Measurements from ENCODE around the gene KRTDAP. TPM values are rescaled to one million over a fixed set of nuclear protein-coding genes. Genes with fewer than 3 reads are reported as not detected.

KRTDAP gene
- total RNA-seq, 1 donor from 2014 or later, result not detected

DNA sequence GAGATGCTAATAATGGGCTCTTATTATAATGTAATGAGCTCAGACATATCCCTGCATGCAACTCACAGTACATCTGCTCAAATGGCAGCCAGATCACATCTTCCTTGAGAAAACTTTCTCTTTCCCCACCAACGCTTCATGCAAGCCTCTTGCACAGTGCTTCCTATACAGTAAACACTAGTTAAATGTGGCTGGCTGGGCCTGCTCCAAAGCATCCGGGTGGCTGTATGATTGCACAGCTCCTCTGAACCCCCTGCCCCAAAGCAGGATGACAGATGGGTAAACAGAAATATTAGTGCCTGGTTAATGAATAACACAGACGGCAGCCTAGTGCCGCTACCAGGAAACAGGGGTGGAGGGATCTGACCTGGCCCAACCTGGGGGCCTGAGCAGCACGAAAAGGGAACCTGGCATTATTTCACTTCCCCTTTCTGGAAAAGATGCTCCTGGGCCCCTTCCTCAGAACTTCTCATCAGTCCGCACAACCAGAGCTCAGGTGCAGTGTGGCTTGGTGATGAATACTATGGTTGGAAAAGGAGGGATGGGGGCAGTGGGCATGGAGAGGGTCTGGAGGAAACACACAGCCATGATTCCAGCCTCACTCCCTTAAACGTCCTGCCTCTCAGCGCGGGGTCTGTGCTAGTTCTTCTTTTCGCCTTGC lies 31.4 kb downstream of the KRTDAP start:
- H3K9me3 Mint-ChIP-seq (ENCODE audit: unreplicated experiment), result no peaks in the 10 kb centered on the region
- peaks cover 8% of the 10 kb centered on the region for H3K27me3 Mint-ChIP-seq (ENCODE audit: unreplicated experiment)
- TF ChIP-seq, protein P1, sequence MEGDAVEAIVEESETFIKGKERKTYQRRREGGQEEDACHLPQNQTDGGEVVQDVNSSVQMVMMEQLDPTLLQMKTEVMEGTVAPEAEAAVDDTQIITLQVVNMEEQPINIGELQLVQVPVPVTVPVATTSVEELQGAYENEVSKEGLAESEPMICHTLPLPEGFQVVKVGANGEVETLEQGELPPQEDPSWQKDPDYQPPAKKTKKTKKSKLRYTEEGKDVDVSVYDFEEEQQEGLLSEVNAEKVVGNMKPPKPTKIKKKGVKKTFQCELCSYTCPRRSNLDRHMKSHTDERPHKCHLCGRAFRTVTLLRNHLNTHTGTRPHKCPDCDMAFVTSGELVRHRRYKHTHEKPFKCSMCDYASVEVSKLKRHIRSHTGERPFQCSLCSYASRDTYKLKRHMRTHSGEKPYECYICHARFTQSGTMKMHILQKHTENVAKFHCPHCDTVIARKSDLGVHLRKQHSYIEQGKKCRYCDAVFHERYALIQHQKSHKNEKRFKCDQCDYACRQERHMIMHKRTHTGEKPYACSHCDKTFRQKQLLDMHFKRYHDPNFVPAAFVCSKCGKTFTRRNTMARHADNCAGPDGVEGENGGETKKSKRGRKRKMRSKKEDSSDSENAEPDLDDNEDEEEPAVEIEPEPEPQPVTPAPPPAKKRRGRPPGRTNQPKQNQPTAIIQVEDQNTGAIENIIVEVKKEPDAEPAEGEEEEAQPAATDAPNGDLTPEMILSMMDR (IDR thresholded peaks at IDR 0.05), result no peak
- no peak for DNase-seq (ENCODE audit: extremely low spot score, unreplicated experiment)
- H3K36me3 Mint-ChIP-seq (ENCODE audit: unreplicated experiment), result no peaks in the 10 kb centered on the region
- no peak overlapping the region for H3K4me3 Mint-ChIP-seq (ENCODE audit: unreplicated experiment)
- no peak overlapping the region for H3K27ac Mint-ChIP-seq (ENCODE audit: unreplicated experiment)
- H3K4me1 Mint-ChIP-seq (ENCODE audit: unreplicated experiment), result no peaks in the 10 kb centered on the region

DNA sequence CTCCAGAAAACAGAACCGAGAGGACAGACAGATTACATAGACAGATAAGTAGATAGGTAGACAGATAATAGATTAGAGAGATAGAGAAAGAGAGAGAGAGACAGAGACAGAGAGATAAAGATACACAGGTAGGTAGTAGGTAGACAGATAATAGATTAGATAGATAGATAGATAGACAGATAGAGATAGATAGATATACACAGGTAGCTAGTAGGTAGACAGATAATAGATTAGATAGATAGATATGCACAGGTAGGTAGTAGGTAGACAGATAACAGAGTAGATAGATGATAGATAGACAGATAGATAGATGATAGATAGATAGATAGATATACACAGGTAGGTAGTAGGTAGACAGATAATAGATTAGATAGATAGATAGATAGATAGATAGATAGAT lies 32.1 kb downstream of the KRTDAP start:
- Mint-ChIP-seq H3K9me3 (ENCODE audit: unreplicated experiment) (no peaks in the 10 kb centered on the region), H3K4me3 (ENCODE audit: unreplicated experiment) (no peak overlapping the region), H3K36me3 (ENCODE audit: unreplicated experiment) (no peaks in the 10 kb centered on the region), H3K27me3 (ENCODE audit: unreplicated experiment) (peaks cover 8% of the 10 kb centered on the region), H3K27ac (ENCODE audit: unreplicated experiment) (no peak overlapping the region), H3K4me1 (ENCODE audit: unreplicated experiment) (no peaks in the 10 kb centered on the region)
- no peak for DNase-seq (ENCODE audit: extremely low spot score, unreplicated experiment)
- TF ChIP-seq, protein P1 (IDR thresholded peaks at IDR 0.05), result no peak

DNA sequence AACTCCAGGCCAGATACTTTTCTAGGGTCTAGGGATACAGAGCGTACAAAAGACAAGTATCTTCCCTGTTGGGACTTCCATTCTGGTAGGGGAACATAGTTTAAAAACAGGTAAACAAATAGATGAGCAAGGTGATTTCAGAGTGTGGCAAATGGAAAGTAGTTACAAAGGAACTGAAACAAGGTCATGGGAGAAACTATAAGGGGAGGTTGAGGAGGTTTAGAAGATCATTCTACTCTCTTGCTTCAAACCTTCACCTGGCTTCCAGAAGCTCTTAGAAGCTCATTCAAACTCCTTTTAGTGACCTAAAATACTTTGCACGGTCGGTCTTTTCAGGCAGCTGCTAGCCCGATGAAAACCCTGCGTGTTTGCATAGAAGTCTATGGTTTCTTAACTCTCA lies 33.1 kb downstream of the KRTDAP start:
- no peak for DNase-seq (ENCODE audit: extremely low spot score, unreplicated experiment)
- no peaks in the 10 kb centered on the region for H3K36me3 Mint-ChIP-seq (ENCODE audit: unreplicated experiment)
- no peaks in the 10 kb centered on the region for H3K9me3 Mint-ChIP-seq (ENCODE audit: unreplicated experiment)
- H3K4me3 Mint-ChIP-seq (ENCODE audit: unreplicated experiment), result no peak overlapping the region
- peaks cover 6% of the 10 kb centered on the region for H3K27me3 Mint-ChIP-seq (ENCODE audit: unreplicated experiment)
- no peak overlapping the region for H3K27ac Mint-ChIP-seq (ENCODE audit: unreplicated experiment)
- H3K4me1 Mint-ChIP-seq (ENCODE audit: unreplicated experiment), result no peaks in the 10 kb centered on the region
- TF ChIP-seq, protein P1 (IDR thresholded peaks at IDR 0.05), result no peak

DNA sequence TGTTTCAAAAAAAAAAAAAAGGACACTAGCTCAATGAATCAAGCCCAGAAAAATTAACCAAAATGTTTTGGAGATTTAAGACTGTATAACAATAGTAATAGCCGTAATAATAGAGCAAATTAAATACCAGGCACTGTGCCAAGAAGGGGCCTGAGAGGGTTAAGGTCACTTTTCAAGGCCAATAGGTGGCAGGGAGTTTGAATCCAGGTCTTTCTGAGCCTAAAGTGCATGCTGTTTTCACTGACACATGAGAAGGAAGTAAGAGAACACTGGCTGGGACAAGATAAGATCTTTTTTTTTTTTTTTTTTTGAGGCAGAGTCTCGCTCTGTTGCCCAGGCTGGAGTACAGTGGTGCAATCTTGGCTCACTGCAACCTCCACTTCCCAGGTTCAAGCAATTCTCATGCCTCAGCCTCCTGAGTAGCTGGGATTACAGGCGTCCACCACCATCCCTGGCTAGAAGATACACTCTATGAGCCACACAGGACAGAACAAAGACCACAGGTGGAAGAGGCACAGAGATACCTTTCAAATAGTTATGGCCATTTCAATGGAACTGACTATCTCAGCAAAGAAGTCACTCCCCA lies 34.6 kb downstream of the KRTDAP start:
- no peak for DNase-seq (ENCODE audit: extremely low spot score, unreplicated experiment)
- Mint-ChIP-seq H3K27me3 (ENCODE audit: unreplicated experiment) (peaks cover 6% of the 10 kb centered on the region), H3K36me3 (ENCODE audit: unreplicated experiment) (no peaks in the 10 kb centered on the region), H3K4me3 (ENCODE audit: unreplicated experiment) (no peak overlapping the region), H3K9me3 (ENCODE audit: unreplicated experiment) (no peaks in the 10 kb centered on the region), H3K4me1 (ENCODE audit: unreplicated experiment) (no peaks in the 10 kb centered on the region), H3K27ac (ENCODE audit: unreplicated experiment) (no peak overlapping the region)
- TF ChIP-seq, protein P1 (IDR thresholded peaks at IDR 0.05), result no peak

DNA sequence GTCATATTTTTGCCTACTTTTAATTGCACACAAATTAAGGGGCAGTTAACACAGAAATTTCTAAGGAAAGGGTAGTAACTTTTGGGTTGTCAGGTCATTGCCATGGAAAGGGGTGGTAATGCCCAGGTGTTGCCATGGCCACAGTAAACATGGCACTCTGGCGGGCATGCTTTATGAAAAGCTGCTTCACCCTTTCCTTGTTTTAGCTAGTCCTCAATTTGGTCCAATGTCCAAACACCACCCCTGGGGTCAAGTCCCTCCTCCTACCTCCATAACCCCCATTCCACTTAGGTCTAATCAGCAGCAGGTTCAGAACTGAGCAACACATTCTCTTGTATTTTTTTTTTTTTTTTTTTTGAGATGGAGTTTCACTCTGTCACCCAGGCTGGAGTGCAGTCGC lies 35.6 kb downstream of the KRTDAP start:
- Mint-ChIP-seq H3K9me3 (ENCODE audit: unreplicated experiment) (no peaks in the 10 kb centered on the region), H3K36me3 (ENCODE audit: unreplicated experiment) (no peaks in the 10 kb centered on the region), H3K4me1 (ENCODE audit: unreplicated experiment) (no peaks in the 10 kb centered on the region), H3K4me3 (ENCODE audit: unreplicated experiment) (no peak overlapping the region), H3K27ac (ENCODE audit: unreplicated experiment) (no peak overlapping the region), H3K27me3 (ENCODE audit: unreplicated experiment) (peaks cover 5% of the 10 kb centered on the region)
- TF ChIP-seq, protein P1 (IDR thresholded peaks at IDR 0.05), result no peak
- no peak for DNase-seq (ENCODE audit: extremely low spot score, unreplicated experiment)
